Measurements from ENCODE around the gene KDR.

Gene KDR

DNA sequence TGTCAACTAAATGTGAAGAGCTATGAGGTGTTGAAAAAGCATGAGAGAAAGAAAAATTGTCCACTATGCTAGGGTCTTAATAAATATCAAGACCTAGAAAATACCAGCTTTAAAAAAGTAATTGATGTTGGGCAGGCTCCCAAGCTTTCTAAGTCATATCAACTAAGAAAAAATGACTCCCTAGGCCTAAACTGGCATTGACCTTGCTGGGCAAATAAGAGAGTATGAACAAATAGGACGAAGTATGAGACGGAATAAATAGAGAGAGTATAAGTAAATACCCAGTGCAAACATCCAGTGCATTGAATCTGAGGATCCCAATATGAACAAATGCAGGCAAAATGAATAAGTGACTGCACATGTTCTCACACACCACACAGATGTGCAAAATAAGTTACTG is 3.2 kb downstream of the KDR start:
- no peak for DNase-seq

DNA sequence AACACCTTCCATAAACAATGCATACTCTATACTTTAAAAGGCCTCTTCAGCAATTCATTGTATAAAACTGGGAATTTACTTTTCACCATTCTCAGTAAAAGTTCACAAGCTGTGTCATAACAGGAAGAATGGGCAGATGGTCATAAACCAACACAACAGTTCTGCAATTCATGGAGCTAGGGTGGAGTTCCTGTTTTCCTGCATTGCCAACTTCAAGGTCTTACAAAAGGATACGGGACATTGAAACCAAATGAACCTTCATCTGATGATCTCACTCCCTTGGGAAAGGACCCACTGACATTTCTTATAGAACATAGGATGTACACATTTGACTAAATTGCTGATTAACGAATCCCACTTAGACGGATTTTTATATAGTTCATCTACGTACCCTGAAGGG is 4.1 kb downstream of the KDR start:
- no peak for DNase-seq

DNA sequence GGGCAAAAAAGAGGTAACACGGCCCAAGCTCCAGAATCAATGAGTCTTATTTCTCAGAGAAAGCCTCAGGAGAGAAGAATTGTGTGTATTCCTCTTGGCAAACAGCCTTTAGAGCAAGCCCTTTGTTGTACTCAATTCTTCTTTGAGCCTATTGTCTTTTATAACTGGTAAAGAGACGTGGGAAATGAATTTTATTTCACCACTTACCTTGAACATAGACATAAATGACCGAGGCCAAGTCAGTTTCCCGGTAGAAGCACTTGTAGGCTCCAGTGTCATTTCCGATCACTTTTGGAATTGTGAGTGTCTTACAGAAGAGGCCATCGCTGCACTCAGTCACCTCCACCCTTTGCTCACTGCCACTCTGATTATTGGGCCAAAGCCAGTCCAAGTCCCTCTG is 7.0 kb downstream of the KDR start:
- no peak for DNase-seq

DNA sequence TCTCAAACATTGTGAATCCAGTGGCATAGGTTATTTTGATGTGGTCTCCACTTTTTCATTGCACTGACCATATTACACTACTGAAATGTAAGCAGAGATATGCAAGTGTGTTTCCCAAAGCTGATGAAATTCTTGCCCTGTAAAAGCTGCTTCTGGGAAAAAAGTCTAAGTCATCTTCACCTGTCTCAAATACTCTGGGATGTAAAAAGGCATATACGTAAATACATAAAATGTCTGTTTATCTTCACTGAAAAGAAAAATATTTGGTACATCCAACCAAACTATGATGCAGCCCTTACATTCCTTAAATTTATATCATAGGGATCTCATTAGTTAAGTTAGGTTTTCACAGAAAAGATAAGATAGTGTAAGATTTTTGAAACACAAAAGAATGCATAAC is 7.9 kb downstream of the KDR start:
- no peak for DNase-seq

DNA sequence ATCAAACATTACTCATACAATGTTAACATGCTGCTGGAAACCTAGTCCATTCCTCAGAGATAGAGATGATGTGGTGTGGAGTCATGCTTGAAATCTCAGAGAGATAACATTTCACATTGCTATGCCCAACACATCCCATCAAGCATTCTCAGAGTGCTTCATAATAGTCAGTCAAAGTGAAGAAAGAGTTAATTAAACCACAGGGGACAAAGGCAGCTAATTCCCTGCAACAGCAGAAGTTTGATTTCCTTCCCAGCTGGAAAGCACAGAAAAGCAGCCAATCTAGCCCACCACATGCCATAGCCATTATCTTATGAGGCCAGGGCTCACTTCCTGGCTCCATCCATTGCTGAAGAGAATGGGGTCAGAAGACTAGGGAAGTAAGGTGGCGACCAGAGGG is 8.9 kb downstream of the KDR start:
- no peak for DNase-seq

DNA sequence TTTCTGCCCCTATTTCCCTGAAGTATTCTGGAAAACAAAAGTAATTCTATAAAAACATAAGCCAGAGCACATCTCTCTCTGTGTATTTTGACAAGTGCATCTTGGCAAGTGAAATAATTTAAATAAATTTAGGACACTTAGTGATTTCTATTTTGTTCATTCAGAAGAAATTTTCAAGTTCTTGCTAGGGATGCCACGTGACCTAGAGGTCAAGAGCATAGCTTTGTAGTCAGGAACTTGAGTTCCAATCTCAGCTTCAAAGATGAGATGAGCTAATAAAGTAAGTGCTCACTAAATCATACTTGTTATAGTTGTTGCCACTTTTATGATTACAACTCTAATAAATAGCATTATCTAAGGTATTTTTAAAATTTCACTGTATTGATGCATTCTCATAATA is 13.8 kb downstream of the KDR start:
- DNase-seq: no peak

DNA sequence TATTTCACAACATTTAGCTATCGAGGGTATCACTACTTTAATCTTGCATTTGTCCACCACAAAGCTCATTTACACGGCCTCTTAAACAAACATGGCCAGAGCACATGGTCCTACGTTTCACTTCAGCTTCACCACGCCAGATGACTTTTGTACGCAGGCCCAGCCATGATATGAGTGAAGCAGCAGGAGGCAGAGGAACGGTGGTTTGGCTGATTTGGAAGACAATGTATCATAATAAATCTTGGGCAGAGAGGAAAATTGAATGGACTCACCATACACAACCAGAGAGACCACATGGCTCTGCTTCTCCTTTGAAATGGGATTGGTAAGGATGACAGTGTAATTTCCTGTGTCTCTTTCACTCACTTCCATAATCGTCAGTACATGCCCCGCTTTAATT is 15.3 kb downstream of the KDR start:
- DNase-seq: no peak

DNA sequence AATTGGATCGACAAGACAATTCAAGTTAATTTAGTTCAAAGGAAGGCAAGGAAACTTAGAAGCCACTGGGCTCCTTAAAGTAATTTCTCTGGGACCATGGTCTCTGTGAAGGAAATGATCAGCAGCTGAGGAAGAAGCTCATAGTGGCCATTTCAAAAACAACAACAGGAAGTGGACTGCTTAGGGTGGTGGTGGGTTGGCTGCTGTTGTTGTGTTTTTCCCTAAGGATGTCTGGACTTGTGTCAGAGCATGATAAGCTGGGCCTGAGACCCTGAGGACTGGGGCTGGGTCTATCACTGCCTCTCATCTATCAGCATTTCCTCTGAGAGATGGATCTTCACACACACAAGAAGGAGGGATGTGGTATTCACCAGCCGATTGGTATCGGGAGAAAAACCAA is 18.3 kb downstream of the KDR start:
- DNase-seq: no peak

DNA sequence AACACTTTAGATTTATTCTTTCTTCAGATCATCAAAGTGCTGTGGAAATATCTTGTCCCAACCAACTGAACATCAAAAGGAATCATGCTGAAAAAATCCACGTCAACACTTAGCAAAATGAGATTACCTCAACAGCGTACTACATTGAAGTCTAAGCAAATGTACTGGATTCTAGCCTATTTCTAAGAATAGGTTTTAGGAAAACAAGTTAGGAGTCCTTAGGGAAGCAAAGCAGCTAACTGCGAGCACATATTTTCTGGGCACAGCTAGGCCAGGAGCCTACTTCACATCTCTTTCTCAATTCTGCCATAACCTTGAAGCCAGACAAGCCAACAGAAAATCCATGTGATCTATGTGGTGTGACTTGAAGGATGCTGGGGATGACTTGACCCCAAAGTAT is 22.2 kb downstream of the KDR start:
- DNase-seq: no peak

DNA sequence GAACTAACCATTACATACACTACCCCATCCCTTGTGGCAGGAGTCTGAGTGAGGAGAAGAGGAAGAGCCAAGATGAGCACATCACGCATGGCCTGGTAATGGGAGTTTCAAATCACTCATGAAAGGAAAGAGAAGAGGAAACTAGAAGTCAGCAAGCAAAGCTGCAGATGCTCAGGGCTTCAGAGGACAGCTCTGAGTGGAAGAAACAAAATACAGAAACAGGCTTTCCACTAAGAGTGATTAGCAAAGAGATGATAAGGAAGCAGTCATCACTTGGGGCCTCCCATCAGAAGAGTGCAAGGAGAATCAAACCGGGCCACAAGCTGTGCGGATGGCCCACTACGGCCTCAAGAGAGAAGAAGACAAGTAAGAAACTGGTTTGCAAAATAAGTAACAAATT is 25.6 kb downstream of the KDR start:
- DNase-seq: no peak

DNA sequence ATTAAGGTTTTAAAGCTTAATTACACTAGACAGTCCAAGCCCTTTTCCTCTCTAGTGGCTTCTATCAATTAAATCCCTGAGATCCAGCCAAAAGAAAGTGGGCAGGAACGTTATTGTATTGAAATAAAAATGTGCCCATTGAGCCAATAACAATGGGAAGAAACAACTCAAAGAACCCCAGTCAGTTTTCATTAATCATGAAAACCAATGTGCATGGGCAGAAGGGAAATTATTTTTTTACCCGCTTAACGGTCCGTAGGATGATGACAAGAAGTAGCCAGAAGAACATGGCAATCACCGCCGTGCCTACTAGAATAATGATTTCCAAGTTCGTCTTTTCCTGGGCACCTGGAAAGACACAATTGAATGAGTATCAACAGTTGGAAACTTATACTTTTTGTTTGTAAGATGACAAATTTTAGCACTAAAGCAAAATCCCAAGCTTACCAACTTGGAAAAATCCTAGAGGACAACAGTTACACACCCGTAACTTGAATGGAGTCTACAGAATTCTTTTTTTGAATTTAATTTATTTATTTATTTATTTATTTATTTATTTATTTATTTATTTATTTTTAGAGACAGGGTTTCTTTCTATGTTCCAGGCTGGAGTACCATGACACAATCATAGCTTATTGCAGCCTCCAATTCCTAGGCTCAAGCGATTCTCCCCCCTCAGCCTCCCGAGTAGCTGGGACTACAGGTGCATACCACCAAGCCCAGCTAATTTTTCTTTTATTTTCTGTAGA is 26.8 kb downstream of the KDR start:
- DNase-seq: no peak

DNA sequence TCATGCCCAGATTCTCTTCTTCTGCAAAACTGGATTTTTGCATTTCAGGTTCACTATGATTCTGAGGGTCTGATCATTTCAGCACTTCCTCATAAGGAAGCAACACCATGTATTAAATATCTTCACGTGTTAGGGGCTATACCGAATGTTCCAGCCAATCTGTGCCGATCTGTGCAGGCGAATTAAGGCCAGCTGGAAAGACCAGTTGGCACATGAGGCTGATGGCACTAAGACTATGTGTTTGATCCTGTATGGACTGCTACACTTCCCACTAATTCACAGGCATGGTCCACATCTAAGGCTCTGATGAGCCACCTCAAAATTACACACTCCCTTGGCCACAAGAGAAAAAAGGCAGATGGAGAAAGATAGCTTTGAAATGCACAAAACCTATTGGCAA is 28.8 kb downstream of the KDR start:
- DNase-seq: no peak

DNA sequence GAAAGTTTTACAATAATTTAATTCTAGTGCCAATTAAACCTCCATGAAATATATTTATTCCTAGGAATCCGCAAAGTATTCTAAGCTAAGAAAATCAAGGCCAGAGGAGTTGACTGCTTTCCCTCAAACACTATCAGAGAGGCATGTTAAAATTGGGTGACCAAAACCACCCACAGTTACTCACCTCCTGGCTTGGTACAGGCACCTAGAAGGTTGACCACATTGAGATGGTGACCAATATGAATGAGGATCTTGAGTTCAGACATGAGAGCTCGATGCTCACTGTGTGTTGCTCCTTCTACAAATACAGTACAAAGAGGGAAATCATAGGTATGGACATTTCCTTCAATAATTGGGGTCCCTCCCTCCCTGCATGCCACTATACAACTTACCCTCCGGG is 29.4 kb downstream of the KDR start:
- DNase-seq: no peak

DNA sequence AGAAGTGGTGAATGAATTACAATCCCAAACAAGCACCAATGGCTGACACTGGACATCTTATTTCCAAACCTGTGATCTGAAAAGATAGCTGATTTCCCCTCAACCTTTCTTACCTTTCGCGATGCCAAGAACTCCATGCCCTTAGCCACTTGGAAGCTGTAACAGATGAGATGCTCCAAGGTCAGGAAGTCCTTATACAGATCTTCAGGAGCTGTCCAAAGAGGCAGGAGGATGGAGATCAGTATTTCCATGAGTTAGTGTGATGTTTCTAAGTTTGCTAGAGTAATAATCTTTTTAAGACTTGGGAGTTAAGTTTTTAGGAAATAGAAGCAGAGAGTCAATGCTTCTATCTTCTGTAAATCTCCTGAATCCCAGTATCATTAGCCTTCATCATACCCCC is 32.9 kb downstream of the KDR start:
- DNase-seq: no peak

DNA sequence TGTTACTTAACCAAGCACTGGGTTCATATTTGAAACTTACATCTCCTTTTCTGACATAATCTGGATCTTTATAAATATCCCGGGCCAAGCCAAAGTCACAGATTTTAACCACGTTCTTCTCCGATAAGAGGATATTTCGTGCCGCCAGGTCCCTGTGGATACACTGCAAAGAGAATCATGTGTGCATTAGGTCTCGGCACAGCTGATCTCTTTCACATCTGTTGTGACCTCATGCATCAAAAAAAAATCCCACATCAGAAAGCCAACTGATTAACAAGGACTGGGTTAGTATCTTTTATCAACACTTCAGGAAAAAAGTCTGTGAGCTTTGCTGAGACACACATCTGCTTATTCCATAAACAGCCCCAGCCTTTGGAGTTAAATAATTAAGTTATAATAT is 35.5 kb downstream of the KDR start:
- DNase-seq: no peak

DNA sequence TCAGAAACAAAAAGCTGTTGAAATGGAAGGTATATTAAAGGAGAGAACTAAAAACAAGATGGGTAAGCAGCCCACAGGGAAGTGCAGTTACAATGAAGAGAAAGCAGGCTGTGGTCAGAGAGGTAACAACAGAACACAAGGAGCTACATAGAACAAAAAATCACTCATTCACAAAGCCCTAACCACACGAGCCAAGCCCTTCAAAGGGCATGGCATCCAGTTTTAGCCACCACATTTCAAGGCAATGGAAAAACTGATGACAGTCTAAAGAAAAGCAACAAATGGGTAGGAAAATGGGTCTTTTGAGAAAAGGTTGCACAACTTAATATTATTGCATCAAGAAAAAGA is 37.5 kb downstream of the KDR start:
- no peak for DNase-seq

DNA sequence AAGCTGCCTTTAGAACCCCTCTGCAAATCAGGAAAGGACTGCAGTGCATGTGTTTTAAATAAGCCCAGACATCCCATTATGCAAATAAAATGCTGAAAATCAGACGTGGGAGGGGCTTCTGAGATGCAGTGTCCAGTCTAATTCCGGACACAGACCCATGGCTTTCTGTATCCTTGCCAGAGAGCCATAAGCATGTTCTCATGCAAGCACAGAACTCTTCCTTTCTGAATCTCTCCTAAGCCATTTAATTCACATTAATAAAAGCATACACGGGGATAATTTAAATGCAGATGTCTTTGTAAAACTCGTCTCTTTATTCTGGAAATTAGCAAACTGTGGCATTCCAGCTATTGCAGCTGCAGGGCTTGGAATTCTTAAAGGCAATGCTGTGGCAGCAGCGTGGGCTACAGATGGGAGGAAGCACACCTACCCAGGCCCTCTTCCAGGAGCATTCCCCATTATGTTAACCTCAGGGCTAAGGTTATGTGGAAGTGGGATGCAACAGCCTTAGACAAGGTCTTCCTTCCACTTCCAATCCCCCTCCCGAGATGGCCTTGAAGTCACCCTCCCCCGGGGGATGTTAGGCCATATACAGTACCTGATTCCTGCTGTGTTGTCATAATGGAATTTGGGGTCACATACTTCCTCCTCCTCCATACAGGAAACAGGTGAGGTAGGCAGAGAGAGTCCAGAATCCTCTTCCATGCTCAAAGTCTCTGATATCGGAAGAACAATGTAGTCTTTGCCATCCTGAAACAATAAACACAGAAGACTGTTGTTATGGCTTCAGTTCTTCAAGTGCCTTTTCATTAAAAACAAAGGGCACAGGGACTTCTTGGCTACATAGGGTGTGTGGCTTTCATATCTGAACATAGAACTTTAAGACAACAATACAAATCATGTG is 38.1 kb downstream of the KDR start:
- no peak for DNase-seq

DNA sequence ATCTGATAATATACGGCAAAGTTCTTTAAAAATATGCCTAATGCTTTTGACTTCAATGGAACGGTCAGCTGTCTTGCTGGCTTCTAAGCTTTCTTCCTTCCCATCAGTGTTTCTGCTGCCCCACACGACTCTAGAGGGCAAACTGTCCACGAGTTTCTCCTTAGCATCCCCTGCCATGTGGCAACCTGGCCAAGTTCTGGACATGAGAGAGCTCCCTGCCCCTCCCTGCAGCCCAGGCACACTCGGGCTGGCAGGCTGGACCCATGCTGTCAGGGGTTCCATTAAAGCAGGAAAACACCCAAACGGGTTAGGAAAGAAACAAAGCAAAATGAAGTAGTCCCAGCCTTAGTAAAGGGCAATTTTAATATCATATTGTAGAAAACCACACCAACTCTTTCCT is 38.8 kb downstream of the KDR start:
- no peak for DNase-seq

DNA sequence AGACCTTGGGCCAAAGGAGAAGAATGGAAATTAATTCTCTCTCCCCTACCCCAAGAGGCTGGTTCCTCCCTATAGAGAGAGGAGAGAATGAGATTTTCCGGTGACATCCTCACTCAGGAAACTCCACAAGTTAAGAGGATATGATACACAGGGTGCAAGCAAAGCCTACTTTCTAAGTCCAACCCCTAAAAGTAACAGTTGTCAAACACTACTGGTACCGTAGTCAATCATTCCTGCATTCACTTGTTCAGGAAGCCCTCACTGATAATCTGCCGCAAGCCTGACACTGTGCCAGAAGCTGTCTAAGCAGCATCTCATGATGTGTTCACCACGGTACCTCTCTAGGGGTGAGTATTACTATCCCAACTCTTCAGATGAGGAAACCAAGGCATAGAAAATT is 41.7 kb downstream of the KDR start:
- no peak for DNase-seq

DNA sequence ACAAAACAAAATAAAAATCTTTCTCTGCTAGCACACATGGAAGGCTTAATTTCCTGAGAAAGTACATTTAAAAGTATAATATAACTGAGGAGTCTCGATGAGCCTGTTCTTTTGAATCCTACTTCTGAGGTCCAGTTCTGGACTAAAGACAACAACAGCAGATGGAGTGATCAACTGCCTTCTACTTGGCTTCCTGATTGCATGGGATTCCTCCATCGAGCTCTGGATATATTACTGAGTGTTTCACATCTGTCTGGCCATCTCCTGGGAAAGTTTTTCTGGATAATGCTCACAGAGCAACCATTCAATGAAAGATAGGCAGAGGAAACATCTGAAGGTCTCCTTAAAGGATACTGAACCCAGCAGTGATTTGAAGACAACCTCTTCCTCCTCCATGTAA is 42.6 kb downstream of the KDR start:
- no peak for DNase-seq

DNA sequence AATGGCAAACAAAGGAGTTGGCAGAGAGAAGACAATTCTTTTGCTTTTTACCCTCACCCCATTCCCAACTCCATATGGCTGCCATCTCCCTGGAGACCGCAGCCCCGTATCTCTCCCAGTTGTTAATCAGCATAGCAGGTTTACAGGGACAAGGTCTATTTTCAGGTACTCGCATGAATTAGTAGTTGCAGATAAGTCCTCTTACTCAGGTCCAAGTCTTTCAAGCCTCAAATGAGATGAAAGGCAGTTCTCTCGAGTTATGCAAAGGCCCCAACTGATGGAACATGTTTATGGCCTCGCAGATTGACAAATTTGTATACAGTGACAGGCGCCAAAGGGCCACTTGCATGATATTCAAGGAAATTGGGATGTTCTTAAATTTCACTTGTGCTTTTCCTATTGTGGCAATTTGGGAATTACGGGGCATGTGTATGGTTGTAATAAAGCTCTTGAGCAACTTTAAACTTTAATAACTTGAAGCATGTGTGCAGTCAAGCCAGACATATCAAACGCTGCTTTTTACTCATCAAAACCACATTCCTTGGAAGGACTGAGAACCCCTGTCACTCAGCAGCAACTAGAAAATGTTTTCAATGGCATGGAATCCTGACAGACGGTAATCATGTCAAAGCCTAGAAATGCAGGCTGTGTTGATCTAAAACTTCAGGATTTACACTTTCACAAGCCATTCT is 45.1 kb downstream of the KDR start:
- DNase-seq: no peak

DNA sequence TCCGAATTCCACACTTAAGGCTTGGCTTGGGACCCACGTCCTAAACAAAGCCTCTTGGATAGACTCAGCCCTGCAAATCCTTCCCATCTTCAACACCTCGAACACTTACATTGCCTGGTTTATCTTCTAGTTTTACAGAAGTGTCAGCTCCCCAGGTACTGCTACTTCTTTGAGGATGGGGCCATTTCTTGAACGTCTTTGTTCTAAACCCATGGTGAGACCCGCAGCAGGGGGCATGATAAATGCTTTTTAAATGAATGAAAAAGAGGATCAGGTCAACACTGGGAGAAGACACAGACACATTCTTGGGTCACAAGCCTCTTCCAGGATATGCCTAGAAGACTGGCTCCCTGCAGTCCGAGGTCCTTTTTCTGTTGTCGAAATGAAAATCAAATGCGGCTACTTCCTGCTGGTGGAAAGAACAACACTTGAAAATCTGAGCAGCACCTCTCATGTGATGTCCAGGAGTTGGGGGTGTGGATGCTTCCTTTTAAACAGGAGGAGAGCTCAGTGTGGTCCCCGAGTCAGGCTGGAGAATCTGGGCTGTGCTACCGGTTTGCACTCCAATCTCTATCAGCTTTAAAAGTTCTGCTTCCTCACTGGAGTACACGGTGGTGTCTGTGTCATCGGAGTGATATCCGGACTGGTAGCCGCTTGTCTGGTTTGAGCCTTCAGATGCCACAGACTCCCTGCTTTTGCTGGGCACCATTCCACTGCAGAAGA is 45.8 kb downstream of the KDR start:
- no peak for DNase-seq

DNA sequence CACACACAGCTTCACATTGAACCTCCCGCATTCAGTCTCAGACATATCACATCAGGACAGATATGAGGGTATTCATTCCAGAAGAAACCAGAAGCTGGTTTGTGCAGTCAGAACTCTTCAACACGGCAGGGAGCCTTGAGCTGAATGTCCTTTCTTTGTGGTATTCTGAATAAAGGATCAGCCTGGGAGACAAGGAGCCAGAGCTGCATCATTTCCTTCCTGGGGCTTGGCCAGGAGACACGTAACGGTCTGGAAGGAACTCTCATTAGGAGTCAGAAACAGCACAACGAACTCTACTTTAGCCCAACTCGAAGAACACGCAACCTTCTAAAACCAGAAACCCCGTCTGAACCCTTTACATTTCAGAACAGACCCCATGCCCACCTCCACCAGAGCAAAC is 46.4 kb downstream of the KDR start:
- DNase-seq: no peak

All from activated T-cell treated with anti-CD3 and anti-CD28 coated beads, Interleukin-2, amount 50 U/mL, for 48 hours (primary cell).